ENCODE measurements around the gene UBE3C. TPM values are rescaled to one million over a fixed set of nuclear protein-coding genes. Genes with fewer than 3 reads are reported as not detected.

The UBE3C gene
- total and polyA plus RNA-seq, 2 of the 13 experiments (the other 11 are each of a cell fraction or from before 2014, with no cell fraction given) = 27.0 to 48.2 TPM

DNA sequence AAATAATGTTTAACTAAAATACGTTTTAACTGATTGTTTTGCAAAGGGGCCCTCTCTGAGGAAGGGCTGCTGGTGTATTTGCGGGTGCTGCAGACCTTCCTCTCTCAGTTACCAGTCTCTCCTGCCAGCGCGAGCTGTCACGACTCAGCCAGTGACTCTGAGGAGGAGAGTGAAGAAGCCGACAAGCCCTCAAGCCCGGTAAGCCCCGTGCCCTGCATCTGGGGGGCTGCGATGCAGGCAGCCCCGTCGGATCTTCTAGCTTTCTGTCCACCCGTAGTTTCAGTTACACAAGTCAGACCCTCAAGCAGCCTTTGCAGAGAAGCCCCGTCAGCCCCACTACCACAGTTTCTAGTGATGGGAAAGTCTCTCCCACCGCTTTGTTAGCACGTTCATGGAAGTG lies 45.1 kb downstream of the UBE3C start (continued):
- TF ChIP-seq ZBTB40 (IDR thresholded peaks at IDR 0.05) (no peak), ZBTB40 (CRISPR knock-in tag; IDR thresholded peaks at IDR 0.05) (no peak), ETV6 (CRISPR knock-in tag; conservative IDR thresholded peaks at IDR 0.05) (no peak), ZNF138 (CRISPR knock-in tag; IDR thresholded peaks at IDR 0.05; ENCODE audit: low read depth) (no peak), THAP7 (CRISPR knock-in tag; IDR thresholded peaks at IDR 0.05) (no peak)
- TF ChIP-seq, protein P1, sequence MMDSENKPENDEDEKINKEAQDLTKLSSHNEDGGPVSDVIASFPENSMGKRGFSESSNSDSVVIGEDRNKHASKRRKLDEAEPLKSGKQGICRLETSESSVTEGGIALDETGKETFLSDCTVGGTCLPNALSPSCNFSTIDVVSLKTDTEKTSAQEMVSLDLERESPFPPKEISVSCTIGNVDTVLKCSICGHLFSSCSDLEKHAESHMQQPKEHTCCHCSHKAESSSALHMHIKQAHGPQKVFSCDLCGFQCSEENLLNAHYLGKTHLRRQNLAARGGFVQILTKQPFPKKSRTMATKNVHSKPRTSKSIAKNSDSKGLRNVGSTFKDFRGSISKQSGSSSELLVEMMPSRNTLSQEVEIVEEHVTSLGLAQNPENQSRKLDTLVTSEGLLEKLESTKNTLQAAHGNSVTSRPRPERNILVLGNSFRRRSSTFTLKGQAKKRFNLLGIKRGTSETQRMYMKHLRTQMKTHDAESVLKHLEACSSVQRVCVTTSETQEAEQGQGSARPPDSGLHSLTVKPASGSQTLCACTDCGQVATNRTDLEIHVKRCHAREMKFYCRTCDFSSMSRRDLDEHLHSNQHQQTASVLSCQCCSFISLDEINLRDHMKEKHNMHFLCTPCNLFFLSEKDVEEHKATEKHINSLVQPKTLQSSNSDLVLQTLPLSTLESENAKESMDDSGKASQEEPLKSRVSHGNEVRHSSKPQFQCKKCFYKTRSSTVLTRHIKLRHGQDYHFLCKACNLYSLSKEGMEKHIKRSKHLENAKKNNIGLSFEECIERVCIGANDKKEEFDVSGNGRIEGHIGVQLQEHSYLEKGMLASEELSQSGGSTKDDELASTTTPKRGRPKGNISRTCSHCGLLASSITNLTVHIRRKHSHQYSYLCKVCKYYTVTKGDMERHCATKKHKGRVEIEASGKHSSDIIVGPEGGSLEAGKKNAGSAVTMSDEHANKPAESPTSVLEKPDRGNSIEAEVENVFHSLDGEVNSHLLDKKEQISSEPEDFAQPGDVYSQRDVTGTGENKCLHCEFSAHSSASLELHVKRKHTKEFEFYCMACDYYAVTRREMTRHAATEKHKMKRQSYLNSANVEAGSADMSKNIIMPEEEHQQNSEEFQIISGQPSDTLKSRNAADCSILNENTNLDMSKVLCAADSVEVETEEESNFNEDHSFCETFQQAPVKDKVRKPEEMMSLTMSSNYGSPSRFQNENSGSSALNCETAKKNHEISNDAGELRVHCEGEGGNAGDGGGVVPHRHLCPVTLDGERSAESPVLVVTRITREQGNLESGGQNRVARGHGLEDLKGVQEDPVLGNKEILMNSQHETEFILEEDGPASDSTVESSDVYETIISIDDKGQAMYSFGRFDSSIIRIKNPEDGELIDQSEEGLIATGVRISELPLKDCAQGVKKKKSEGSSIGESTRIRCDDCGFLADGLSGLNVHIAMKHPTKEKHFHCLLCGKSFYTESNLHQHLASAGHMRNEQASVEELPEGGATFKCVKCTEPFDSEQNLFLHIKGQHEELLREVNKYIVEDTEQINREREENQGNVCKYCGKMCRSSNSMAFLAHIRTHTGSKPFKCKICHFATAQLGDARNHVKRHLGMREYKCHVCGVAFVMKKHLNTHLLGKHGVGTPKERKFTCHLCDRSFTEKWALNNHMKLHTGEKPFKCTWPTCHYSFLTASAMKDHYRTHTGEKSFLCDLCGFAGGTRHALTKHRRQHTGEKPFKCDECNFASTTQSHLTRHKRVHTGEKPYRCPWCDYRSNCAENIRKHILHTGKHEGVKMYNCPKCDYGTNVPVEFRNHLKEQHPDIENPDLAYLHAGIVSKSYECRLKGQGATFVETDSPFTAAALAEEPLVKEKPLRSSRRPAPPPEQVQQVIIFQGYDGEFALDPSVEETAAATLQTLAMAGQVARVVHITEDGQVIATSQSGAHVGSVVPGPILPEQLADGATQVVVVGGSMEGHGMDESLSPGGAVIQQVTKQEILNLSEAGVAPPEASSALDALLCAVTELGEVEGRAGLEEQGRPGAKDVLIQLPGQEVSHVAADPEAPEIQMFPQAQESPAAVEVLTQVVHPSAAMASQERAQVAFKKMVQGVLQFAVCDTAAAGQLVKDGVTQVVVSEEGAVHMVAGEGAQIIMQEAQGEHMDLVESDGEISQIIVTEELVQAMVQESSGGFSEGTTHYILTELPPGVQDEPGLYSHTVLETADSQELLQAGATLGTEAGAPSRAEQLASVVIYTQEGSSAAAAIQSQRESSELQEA (CRISPR knock-in tag; IDR thresholded peaks at IDR 0.05; ENCODE audit: not compliant biosample characterization) = no peak

All from HepG2 (cell line).